ENCODE results near the gene HAP1. TPM values are rescaled to one million over a fixed set of nuclear protein-coding genes. Genes with fewer than 3 reads are reported as not detected.
A peak's percentile ranks its signal among the peaks of the same experiment; 100 is the strongest.

Gene HAP1
- total RNA-seq, 1 donor from 2014 or later: 0.45 TPM

GRCh38 chr17:41695954-41696757, 38.3 kb downstream of the HAP1 start:
- Histone ChIP-seq H3K27me3 (no peaks in the 10 kb centered on the region), H3K4me2 (no peak overlapping the region), H3K27ac (no peak overlapping the region), H4K20me1 (ENCODE audit: low read depth) (peaks cover 12% of the 10 kb centered on the region), H3K4me3 (no peak overlapping the region), H3K79me2 (ENCODE audit: low read depth) (peaks cover 7% of the 10 kb centered on the region), H3K9ac (no peak overlapping the region), H3K36me3 (peaks cover 2% of the 10 kb centered on the region), H3K4me1 (no peaks in the 10 kb centered on the region), H3K9me3 (ENCODE audit: low read depth) (no peaks in the 10 kb centered on the region), H2AFZ (replicated peaks) (no peak overlapping the region), H3F3A (ENCODE audit: low read depth) (peaks cover 49% of the 10 kb centered on the region)
- Mint-ChIP-seq H3K27me3 (ENCODE audit: insufficient read depth, low read depth) (peaks cover 7% of the 10 kb centered on the region), H3K9me3 (no peaks in the 10 kb centered on the region), H3K36me3 (peaks cover 17% of the 10 kb centered on the region), H3K27ac (no peak overlapping the region), H3K4me3 (peak overlapping the region; percentile 38), H3K4me1 (peaks cover 4% of the 10 kb centered on the region)
- TF ChIP-seq CTCF (IDR thresholded peaks at IDR 0.05): peak; percentile 93
- TF ChIP-seq EZH2 (IDR thresholded peaks at IDR 0.05): no peak
- TF ChIP-seq EZH2phosphoT487 (IDR thresholded peaks at IDR 0.05): no peak
- peak; percentile 91 for DNase-seq (ENCODE audit: low spot score)

GRCh38 chr17:41695134-41695661, 39.2 kb downstream of the HAP1 start:
- peaks cover 7% of the 10 kb centered on the region for H3K4me1 ChIP-seq
- Mint-ChIP-seq H3K4me1 (peaks cover 4% of the 10 kb centered on the region), H3K27ac (no peak overlapping the region), H3K36me3 (peaks cover 25% of the 10 kb centered on the region), H3K9me3 (no peaks in the 10 kb centered on the region), H3K4me3 (no peak overlapping the region), H3K27me3 (ENCODE audit: insufficient read depth, low read depth) (peaks cover 3% of the 10 kb centered on the region)
- no peak overlapping the region for H3K27ac ChIP-seq
- no peak overlapping the region for H3K4me3 ChIP-seq
- no peak for DNase-seq (ENCODE audit: low spot score)
- peaks cover 17% of the 10 kb centered on the region for H3K79me2 ChIP-seq (ENCODE audit: low read depth)
- peaks cover 21% of the 10 kb centered on the region for H4K20me1 ChIP-seq (ENCODE audit: low read depth)
- peaks cover 12% of the 10 kb centered on the region for H3K36me3 ChIP-seq
- H3K9ac ChIP-seq: no peak overlapping the region
- H2AFZ ChIP-seq (replicated peaks): no peak overlapping the region
- no peaks in the 10 kb centered on the region for H3K9me3 ChIP-seq (ENCODE audit: low read depth)
- TF ChIP-seq EZH2phosphoT487 (IDR thresholded peaks at IDR 0.05): no peak
- TF ChIP-seq EZH2 (IDR thresholded peaks at IDR 0.05): no peak
- no peak for TF ChIP-seq CTCF (IDR thresholded peaks at IDR 0.05)
- H3K4me2 ChIP-seq: no peak overlapping the region
- H3F3A ChIP-seq (ENCODE audit: low read depth): peaks cover 58% of the 10 kb centered on the region
- H3K27me3 ChIP-seq: no peaks in the 10 kb centered on the region

- H3K4me1 Mint-ChIP-seq: peaks cover 11% of the 10 kb centered on the region
- no peak overlapping the region for H3K4me3 Mint-ChIP-seq
- Histone ChIP-seq H2AFZ (replicated peaks) (no peak overlapping the region), H3K4me2 (no peak overlapping the region), H3K27me3 (no peaks in the 10 kb centered on the region), H3K9ac (no peak overlapping the region), H3K4me3 (no peak overlapping the region), H3K36me3 (peaks cover 14% of the 10 kb centered on the region), H3K9me3 (ENCODE audit: low read depth) (no peaks in the 10 kb centered on the region), H3K79me2 (ENCODE audit: low read depth) (peaks cover 29% of the 10 kb centered on the region), H3K4me1 (peaks cover 12% of the 10 kb centered on the region), H4K20me1 (ENCODE audit: low read depth) (peaks cover 34% of the 10 kb centered on the region), H3K27ac (no peak overlapping the region), H3F3A (ENCODE audit: low read depth) (peaks cover 72% of the 10 kb centered on the region)
- no peaks in the 10 kb centered on the region for H3K9me3 Mint-ChIP-seq
- no peak overlapping the region for H3K27ac Mint-ChIP-seq
- no peak for DNase-seq (ENCODE audit: low spot score)
- no peak for TF ChIP-seq EZH2phosphoT487 (IDR thresholded peaks at IDR 0.05)
- no peak for TF ChIP-seq CTCF (IDR thresholded peaks at IDR 0.05)
- no peak for TF ChIP-seq EZH2 (IDR thresholded peaks at IDR 0.05)
- H3K36me3 Mint-ChIP-seq: peaks cover 32% of the 10 kb centered on the region
- H3K27me3 Mint-ChIP-seq (ENCODE audit: insufficient read depth, low read depth): peaks cover 3% of the 10 kb centered on the region
These were observed 41.5 kb downstream of the HAP1 start for GRCh38 chr17:41692722-41693521.
